Nephron progenitor cell (in vitro differentiated cells): ENCODE data around the gene PTPRC.

Source experiments
- DNase-seq: peaks from one replicate; pipeline ENCODE4 v3.0.0; 2021
- H3K27ac Mint-ChIP-seq: 2 replicates; pipeline ENCODE4 v1.8.0; 2021; ENCODE audit warnings: mild to moderate bottlenecking, moderate library complexity, mixed read lengths
- H3K27me3 Mint-ChIP-seq: 2 replicates; pipeline ENCODE4 v1.8.0; 2021; ENCODE audit warnings: mild to moderate bottlenecking, low read depth, mixed read lengths; ENCODE audit not compliant: poor library complexity
- H3K36me3 Mint-ChIP-seq: 2 replicates; pipeline ENCODE4 v1.8.0; 2021; ENCODE audit warnings: low read depth, mixed read lengths
- H3K4me1 Mint-ChIP-seq: 2 replicates; pipeline ENCODE4 v1.8.0; 2021; ENCODE audit warnings: mixed read lengths
- H3K4me3 Mint-ChIP-seq: 2 replicates; pipeline ENCODE4 v1.8.0; 2021; ENCODE audit warnings: mild to moderate bottlenecking, moderate library complexity, mixed read lengths
- H3K9me3 Mint-ChIP-seq: 2 replicates; pipeline ENCODE4 v1.8.0; 2021; ENCODE audit warnings: mild to moderate bottlenecking, moderate library complexity, mixed read lengths
- CTCF ChIP-seq: fragments of 200-600 bp; sonication (generic); IDR thresholded peaks from 2 replicates; pipeline ENCODE4 v1.5.0; 2021; ENCODE audit warnings: antibody characterized with exemption

Gene PTPRC

GRCh38 chr1:198637916-198638437, 863 bp upstream of the PTPRC start:
- Mint-ChIP-seq H3K27me3 (no peaks in the 10 kb centered on the region), H3K9me3 (no peaks in the 10 kb centered on the region), H3K27ac (no peak overlapping the region), H3K36me3 (no peaks in the 10 kb centered on the region), H3K4me1 (no peaks in the 10 kb centered on the region), H3K4me3 (no peak overlapping the region)
- DNase-seq, result no peak
- no peak for TF ChIP-seq CTCF

DNA sequence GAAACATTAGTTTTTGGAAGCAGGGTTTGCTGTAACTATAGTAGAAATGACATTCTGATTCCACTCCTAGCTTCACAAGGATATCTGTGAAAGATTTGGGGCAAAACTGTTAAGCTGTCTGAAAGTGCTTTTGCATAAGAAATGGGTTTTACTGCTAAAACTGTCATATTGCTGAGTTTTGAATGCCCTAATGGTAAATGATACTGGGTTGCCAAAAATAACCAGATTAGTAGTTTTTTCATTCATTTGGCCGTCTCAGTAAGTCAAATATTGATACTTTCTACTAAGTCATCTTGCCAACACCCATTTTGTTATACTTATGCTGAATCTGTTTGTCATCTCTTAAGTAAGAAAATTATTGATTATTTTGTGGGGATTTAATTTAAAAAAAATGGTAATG, 399 bp upstream of the PTPRC start:
- no peak for TF ChIP-seq CTCF
- Mint-ChIP-seq H3K27ac (no peak overlapping the region), H3K9me3 (no peaks in the 10 kb centered on the region), H3K4me3 (no peak overlapping the region), H3K4me1 (no peaks in the 10 kb centered on the region), H3K27me3 (no peaks in the 10 kb centered on the region), H3K36me3 (no peaks in the 10 kb centered on the region)
- DNase-seq, result no peak

- H3K27me3 Mint-ChIP-seq, result no peaks in the 10 kb centered on the region
- H3K4me1 Mint-ChIP-seq, result no peaks in the 10 kb centered on the region
- DNase-seq, result no peak
- no peaks in the 10 kb centered on the region for H3K9me3 Mint-ChIP-seq
- no peak overlapping the region for H3K27ac Mint-ChIP-seq
- no peak overlapping the region for H3K4me3 Mint-ChIP-seq
- no peak for TF ChIP-seq CTCF
- H3K36me3 Mint-ChIP-seq, result no peaks in the 10 kb centered on the region
Observed at GRCh38 chr1:198639671-198640143, 867 bp downstream of the PTPRC start.

GRCh38 chr1:198640174-198640573, 1.3 kb downstream of the PTPRC start:
- TF ChIP-seq CTCF, result no peak
- no peak for DNase-seq
- Mint-ChIP-seq H3K4me3 (no peak overlapping the region), H3K36me3 (no peaks in the 10 kb centered on the region), H3K27ac (no peak overlapping the region), H3K9me3 (no peaks in the 10 kb centered on the region), H3K27me3 (no peaks in the 10 kb centered on the region), H3K4me1 (no peaks in the 10 kb centered on the region)

GRCh38 chr1:198641501-198641900, 2.7 kb downstream of the PTPRC start:
- H3K27ac Mint-ChIP-seq, result no peak overlapping the region
- H3K9me3 Mint-ChIP-seq, result no peaks in the 10 kb centered on the region
- H3K36me3 Mint-ChIP-seq, result no peaks in the 10 kb centered on the region
- H3K27me3 Mint-ChIP-seq, result no peaks in the 10 kb centered on the region
- no peak for TF ChIP-seq CTCF
- H3K4me1 Mint-ChIP-seq, result no peaks in the 10 kb centered on the region
- H3K4me3 Mint-ChIP-seq, result no peak overlapping the region
- no peak for DNase-seq

DNA sequence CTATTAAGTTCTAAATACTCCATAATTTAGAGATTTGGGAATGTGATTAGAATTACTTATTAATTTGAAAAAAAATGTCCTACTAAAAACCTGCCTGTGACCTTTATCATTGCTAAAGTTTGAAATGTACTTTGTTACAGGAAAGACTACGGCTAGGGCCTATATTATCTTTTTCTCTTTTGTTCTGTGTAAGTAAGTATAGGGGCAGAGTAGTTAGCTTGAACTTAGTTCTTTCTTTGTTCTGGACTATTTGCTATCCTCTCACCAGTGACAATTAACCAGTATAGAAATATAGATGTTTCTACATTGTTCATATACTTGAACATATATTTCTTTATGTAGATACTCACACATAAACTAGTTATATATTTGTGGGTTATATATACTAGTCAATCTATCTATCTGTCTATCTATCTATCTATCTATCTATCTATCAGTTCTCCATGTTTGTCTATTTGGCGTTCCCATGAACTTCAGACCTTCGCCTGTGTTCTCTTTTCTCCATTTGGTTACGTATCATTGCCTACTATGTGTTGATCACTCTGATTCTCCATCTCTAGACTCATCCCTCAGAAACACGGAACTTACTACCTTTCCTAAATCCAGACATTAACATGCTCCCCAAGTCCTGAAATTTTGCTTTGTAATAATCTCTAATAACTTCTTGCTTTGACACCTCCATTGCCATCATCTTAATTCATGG, 3.3 kb downstream of the PTPRC start:
- no peaks in the 10 kb centered on the region for H3K4me1 Mint-ChIP-seq
- H3K27me3 Mint-ChIP-seq, result no peaks in the 10 kb centered on the region
- H3K9me3 Mint-ChIP-seq, result no peaks in the 10 kb centered on the region
- no peak for DNase-seq
- no peak for TF ChIP-seq CTCF
- H3K27ac Mint-ChIP-seq, result no peak overlapping the region
- no peak overlapping the region for H3K4me3 Mint-ChIP-seq
- no peaks in the 10 kb centered on the region for H3K36me3 Mint-ChIP-seq
